PC-9 (cell line): Measurements from ENCODE around the gene GREB1L. TPM values are rescaled to one million over a fixed set of nuclear protein-coding genes. Genes with fewer than 3 reads are reported as not detected.

Experiments
- BruUV-seq: library from RNA; stranded (reverse); fragments of 400-500 nt; replicated peaks from 2 replicates; lab custom pipeline; 2021; lab: Mats Ljungman, UMichigan
- CTCF ChIA-PET: fragments of 300-600 bp; sonication (Branson Sonifier 250); formaldehyde crosslinking; loops from one replicate; lab custom pipeline; 2022; ENCODE audit warnings: antibody characterized with exemption; lab: Charles Lee
- POLR2A ChIA-PET: fragments of 300-600 bp; sonication (Branson Sonifier 250); formaldehyde crosslinking; loops from one replicate; lab custom pipeline; 2022; ENCODE audit warnings: antibody characterized with exemption; ENCODE audit not compliant: unreplicated experiment; lab: Charles Lee
- DNase-seq, 2 experiments: peaks; one replicate each; pipeline versions ENCODE4 v3.0.0 to v3.0.0-alpha.2; 2015 to 2022; ENCODE audit warnings: mixed read lengths in 1 of 2
- H2AFZ ChIP-seq: fragments of 200-600 bp; sonication (generic); 2 replicates; pipeline ENCODE4 v1.8.1; 2017; ENCODE audit warnings: antibody characterized with exemption
- H3F3A ChIP-seq: fragments of 200-600 bp; sonication (generic); 2 replicates; pipeline ENCODE4 v1.8.1; 2017; ENCODE audit warnings: antibody characterized with exemption, mild to moderate bottlenecking, low read depth; ENCODE audit not compliant: insufficient read depth
- H3K27ac ChIP-seq: fragments of 200-600 bp; sonication (generic); 2 replicates; pipeline ENCODE4 v1.6.1; 2016; ENCODE audit warnings: mixed run types
- H3K27me3 ChIP-seq: fragments of 200-600 bp; sonication (generic); 2 replicates; pipeline ENCODE4 v1.6.1; 2016; ENCODE audit warnings: low read depth, mixed run types; ENCODE audit not compliant: insufficient read depth
- H3K36me3 ChIP-seq: fragments of 200-600 bp; sonication (generic); 2 replicates; pipeline ENCODE4 v1.6.1; 2016; ENCODE audit warnings: low read depth, mixed run types
- H3K4me1 ChIP-seq: fragments of 200-600 bp; sonication (generic); replicated peaks from 2 replicates; pipeline ENCODE4 v1.6.1; 2016; ENCODE audit warnings: mixed run types; ENCODE audit not compliant: insufficient read depth
- H3K4me2 ChIP-seq: fragments of 200-600 bp; sonication (generic); 2 replicates; pipeline ENCODE4 v1.6.1; 2017; ENCODE audit warnings: mixed run types
- H3K4me3 ChIP-seq: fragments of 200-600 bp; sonication (generic); 2 replicates; pipeline ENCODE4 v1.6.1; 2016; ENCODE audit warnings: mixed run types
- H3K79me2 ChIP-seq: fragments of 200-600 bp; sonication (generic); 2 replicates; pipeline ENCODE4 v1.6.1; 2017; ENCODE audit warnings: low read depth, mixed run types
- H3K9me2 ChIP-seq: fragments of 200-600 bp; sonication (generic); 2 replicates; pipeline ENCODE4 v1.8.1; 2017; ENCODE audit warnings: mild to moderate bottlenecking; ENCODE audit not compliant: insufficient read depth
- H3K9me3 ChIP-seq: fragments of 200-600 bp; sonication (generic); 2 replicates; pipeline ENCODE4 v1.8.1; 2016; ENCODE audit warnings: low read depth; ENCODE audit not compliant: insufficient read depth
- H4K20me1 ChIP-seq: fragments of 200-600 bp; sonication (generic); 2 replicates; pipeline ENCODE4 v1.8.1; 2017; ENCODE audit not compliant: insufficient read depth
- CTCF ChIP-seq: fragments of 200-600 bp; sonication (generic); conservative IDR thresholded peaks from 2 replicates; pipeline ENCODE4 v1.6.1; 2017; ENCODE audit warnings: mixed run types, antibody characterized with exemption, mild to moderate bottlenecking, moderate library complexity
- EZH2 ChIP-seq: fragments of 200-600 bp; sonication (generic); IDR thresholded peaks from 2 replicates; pipeline ENCODE4 v1.8.0; 2017; ENCODE audit warnings: antibody characterized with exemption, low read depth
- intact Hi-C: fragments of 100-400 bp; cut with micrococcal nuclease; formaldehyde crosslinking; loops from one replicate; pipeline ENCODE4 v1.10.0; 2022; ENCODE audit not compliant: unreplicated experiment
- total RNA-seq: library from RNA; stranded (reverse); gene quantifications from 2 replicates; pipeline ENCODE4 v1.2.3, GENCODE V29; 2021

Gene GREB1L
- total RNA-seq, 1 experiment from 2014 or later = 6.0 TPM

DNA sequence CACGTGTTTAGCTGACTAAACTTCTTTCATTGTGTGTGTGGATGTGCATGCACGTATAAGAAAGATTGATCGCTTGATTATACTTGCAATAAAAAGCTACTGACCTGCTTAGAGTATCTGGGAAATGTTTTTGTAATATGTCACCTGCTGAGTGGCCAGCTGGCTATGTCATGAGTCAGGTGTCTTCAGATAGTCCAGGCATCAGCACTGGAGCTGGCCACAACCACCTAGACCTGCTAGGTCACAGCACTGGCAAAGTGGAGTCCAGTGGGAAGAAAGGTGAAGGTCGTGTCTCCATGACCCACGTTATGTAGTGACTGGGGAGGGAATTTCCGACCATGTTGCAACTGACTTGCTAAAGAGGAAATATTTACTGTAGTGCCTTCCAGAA lies 211.5 kb downstream of the GREB1L start:
- Histone ChIP-seq H4K20me1 (no peaks in the 10 kb centered on the region), H3K4me2 (no peak overlapping the region), H3K4me1 (0 out of 2 replicates have a peak, but pooled peaks cover 4% of the 10 kb centered on the region), H3K27ac (no peak overlapping the region), H3K9me3 (no peaks in the 10 kb centered on the region), H3K27me3 (no peaks in the 10 kb centered on the region), H3F3A (no peaks in the 10 kb centered on the region), H2AFZ (no peak overlapping the region), H3K4me3 (no peak overlapping the region), H3K36me3 (no peaks in the 10 kb centered on the region), H3K9me2 (no peaks in the 10 kb centered on the region), H3K79me2 (no peaks in the 10 kb centered on the region)
- CTCF ChIA-PET = no interaction called here
- POLR2A ChIA-PET = interaction anchor here (0.6 kb wide), 1 partner anchor 72 kb away, joined by 4 read pairs; no protein-coding TSS in a partner anchor
- TF ChIP-seq CTCF (no peak), EZH2 (no peak)
- intact Hi-C loops = no loop called here
- no TSS peak for BruUV-seq
- DNase-seq = peak in 1 of 2 experiments; percentile 57

- H3K4me3 ChIP-seq = no peak overlapping the region
- intact Hi-C loops = no loop called here
- POLR2A ChIA-PET = no interaction called here
Measured at GRCh38 chr18:21454725-21455124, 212.7 kb downstream of the GREB1L start.

GRCh38 chr18:21456428-21457178 lies 214.6 kb downstream of the GREB1L start:
- no TSS peak for BruUV-seq

More at GRCh38 chr18:21454725-21455124, 212.7 kb downstream of the GREB1L start:
- Histone ChIP-seq H2AFZ (no peak overlapping the region), H3K9me3 (no peaks in the 10 kb centered on the region), H3K79me2 (no peaks in the 10 kb centered on the region), H3F3A (no peaks in the 10 kb centered on the region), H3K27ac (no peak overlapping the region), H3K27me3 (no peaks in the 10 kb centered on the region), H3K9me2 (no peaks in the 10 kb centered on the region), H3K4me2 (no peak overlapping the region), H3K4me1 (0 out of 2 replicates have a peak, but pooled peaks cover 4% of the 10 kb centered on the region), H3K36me3 (no peaks in the 10 kb centered on the region), H4K20me1 (no peaks in the 10 kb centered on the region)
- no TSS peak for BruUV-seq
- TF ChIP-seq CTCF = no peak
- no peak for TF ChIP-seq EZH2
- CTCF ChIA-PET = no interaction called here
- DNase-seq = no peak

More at GRCh38 chr18:21456428-21457178, 214.6 kb downstream of the GREB1L start:
- Histone ChIP-seq H3K4me3 (no peak overlapping the region), H2AFZ (no peak overlapping the region), H3K36me3 (no peaks in the 10 kb centered on the region), H3K9me3 (no peaks in the 10 kb centered on the region), H3K79me2 (no peaks in the 10 kb centered on the region), H3K27me3 (no peaks in the 10 kb centered on the region), H3K4me2 (no peak overlapping the region), H3K4me1 (no peaks in the 10 kb centered on the region), H4K20me1 (no peaks in the 10 kb centered on the region), H3F3A (no peaks in the 10 kb centered on the region), H3K9me2 (no peaks in the 10 kb centered on the region), H3K27ac (no peak overlapping the region)
- CTCF ChIA-PET = no interaction called here
- TF ChIP-seq EZH2 = no peak
- TF ChIP-seq CTCF = no peak
- DNase-seq = no peak
- intact Hi-C loops = no loop called here
- POLR2A ChIA-PET = no interaction called here
